Hypothalamus (tissue), 51 donors: ENCODE measurements around the gene P2RY13.

Experiments used
- DNase-seq, 51 donors: peaks; one replicate each; lab custom pipeline; 2025; lab: John Stamatoyannopoulos, UW

P2RY13 gene

DNA sequence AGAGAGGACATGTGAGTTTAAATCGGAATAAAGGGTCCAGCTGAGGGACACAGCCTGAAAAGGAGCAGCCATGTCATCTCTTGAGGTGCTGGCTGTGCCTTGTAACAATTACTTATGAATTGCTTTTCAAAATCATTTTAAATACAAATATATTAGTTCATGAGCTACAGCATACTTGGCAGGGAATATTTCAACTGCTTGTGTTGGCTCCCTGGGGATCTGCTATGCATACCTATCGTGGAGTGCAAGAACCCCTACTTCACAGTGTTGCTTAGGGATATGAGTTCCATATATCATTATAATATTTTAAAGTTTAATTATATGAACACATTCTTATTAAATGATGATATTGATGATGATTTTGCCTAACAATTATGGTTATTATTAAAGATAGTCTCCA is 31.9 kb downstream of the P2RY13 start:
- no peak for DNase-seq

DNA sequence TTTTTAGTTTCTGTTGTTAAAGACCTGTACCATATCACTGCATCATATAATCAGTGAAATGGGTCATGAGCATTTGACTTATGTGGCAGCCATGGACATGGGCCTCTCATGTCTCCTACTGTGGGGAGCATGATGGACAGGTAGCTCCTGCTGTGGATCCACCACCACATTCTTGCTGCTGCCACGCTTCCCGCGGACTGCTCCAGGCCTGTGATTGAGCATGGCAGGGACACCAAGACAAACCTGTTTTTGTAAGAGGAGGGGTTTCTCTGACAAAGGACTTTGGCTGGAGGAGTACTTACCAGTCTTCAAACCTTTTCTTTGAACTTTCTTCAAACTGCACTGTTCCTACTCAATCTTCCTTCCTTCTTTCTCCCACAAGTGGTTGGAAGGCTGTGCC is 33.1 kb downstream of the P2RY13 start:
- DNase-seq = no peak

DNA sequence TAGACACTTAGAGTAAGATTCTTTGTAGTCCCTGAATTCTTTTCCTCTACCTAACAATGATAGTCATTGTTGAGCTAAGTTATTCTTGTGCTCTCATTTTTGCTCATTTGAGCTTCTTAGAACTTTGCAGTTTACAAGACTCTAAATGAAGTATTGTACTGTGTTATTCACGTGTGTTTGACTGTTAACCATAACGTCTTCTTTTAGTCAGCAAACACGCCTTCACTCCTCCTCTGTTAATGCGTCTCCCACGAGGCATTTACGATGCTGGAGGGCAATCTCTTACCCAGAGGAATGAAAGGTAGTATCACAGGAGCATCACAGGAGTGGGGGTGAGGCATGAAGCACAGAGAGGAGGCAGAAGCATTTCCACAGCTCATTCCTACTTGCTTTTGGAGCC is 36.2 kb downstream of the P2RY13 start:
- DNase-seq = peak in 1 of 51 donors; percentile 13

DNA sequence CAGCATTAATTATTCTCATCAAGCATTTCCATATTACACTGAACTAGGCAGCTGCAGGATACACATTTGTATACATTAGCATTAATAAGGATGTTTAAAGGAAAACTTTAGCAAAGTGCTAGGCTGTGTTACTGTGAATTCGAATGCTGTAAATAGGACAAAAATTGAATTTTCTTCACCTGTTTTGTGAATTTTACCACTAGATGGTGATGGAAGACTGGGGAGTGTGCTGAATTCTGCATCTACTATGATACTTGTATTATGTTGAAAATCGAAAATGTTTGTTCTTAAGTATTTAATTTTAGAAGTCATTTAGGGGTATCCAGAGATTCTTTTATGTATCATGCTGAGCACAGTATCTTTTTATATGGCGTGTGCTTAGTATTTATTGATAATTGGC is 38.7 kb downstream of the P2RY13 start:
- peak in 1 of 51 donors; percentile 27 for DNase-seq

DNA sequence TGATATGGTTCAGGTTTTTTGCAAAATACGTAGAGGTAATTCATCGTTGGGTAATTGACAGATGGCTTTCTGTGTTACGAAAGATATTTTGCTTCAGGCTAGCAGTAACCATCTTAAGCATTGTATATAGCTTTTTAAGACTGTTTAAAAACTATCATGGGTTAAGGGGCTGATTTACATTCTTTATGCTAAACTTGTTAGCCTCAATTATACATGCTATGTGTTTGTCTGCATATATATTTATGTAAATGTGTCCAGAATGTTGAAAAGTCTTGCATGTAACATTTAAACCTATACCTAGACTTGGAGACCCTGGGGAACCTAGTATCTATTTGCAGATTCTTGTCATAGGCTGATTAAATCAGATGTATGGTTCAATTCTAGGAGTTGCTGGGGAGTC is 39.9 kb downstream of the P2RY13 start:
- DNase-seq = no peak

DNA sequence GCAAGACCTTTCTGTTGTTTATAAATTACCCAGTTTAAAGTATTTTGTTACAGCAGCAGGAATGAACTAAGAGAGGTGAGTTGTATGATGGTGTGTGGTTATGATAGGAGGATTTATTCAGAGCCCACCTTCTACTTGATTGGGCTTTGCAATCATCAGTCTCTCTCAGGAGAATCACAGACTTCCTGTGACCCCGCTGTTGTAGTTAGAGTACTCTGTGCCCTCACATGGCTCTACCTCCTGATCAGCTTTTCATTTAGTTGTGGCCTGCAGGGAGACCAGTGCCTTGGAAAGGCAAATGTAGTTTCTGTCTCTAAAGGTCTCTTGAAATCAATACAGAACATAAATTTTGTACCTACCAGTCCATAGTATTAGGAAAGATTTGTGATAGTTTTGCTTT is 43.4 kb downstream of the P2RY13 start:
- DNase-seq = no peak

DNA sequence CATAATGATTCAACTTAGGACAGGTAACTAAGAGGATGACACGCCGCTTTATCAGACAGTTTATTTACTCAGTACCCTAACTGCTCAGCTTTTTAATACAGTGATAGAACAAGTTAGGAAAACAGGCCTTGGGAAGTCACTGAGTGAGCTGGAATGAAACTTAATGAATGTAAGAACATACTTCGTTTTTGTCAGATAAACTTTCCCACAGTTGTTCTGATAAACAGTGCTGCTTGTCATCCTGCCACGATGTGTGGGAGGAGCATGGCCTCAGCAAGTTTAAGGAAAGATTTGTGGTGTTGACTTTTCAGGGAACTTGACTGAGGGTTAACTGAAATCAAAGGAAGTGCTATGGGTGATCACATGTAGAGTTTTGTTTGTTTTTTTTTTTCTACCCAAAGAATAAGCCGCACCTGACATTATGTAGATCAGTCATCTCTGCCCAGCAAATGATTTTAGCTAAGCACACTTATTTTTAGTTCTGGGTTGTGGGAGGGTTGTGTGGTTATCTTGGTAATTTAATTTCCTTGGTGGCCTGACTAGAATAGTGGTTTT is 45.4 kb downstream of the P2RY13 start:
- DNase-seq = no peak

DNA sequence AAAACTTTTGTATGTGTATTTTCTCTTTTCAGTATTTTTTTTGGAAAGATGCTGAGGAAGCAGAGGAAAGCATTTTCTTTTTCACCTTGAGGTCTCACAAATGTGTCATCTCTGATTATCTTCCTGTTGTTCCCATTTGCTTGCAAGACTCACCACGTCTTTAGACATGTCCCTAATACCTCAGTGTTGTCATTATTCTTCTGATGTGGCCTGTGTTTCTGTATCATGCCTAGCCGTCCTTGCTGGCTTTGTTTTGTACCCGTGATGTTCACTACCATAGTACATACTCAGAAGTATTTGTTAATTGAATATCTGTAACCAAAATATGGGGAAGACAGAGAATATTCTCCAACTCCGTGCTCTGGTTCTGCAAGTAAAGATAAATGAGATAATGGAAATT is 46.0 kb downstream of the P2RY13 start:
- no peak for DNase-seq

DNA sequence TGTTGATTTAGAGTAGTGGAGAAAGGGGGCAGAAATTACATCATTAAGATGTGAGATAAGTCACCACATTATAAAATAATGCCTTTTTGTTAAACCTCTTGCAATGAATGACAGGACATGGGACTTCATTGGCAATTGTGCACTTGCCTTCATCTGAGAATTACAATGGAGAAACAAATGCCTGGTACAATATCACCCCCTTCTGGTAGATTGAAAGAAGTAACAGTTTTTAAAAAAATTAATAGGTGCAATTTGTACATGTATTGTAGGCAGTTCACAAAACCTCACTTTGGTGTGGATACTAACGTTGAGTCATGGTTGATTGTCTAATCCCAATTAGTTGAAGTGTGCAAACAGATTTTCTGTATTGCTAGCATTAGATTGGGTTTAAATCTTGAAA is 46.4 kb downstream of the P2RY13 start:
- DNase-seq = peak in 1 of 51 donors; percentile 66

DNA sequence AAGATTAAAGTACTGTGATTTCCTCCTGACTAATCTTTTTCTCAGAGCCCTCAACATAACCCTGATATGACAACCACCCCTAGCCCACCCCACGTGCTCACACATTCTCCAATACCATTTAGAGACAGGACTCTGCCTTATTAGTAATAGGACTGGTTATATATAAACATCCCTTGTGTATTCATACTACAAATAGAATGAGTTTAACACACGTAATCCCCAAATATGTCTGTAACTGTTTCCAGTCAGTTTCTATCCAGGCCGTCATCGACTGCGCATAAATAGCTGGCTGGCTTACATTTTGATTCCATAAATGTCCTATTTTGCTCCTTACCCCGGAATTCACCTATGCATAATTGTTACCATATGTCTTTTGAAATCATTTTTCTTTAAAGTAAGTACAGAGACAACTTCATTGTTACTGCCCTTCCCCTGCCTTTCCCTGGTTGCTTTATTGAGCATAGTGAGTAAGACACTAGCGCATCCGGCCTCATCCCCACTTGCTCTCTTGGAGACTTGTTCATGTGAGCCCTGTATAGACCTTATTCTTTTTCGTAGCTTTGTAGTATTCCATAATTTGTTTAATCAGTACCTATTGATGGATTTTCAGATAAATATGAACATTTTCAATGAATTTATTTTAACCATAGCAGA is 47.6 kb downstream of the P2RY13 start:
- DNase-seq = no peak

DNA sequence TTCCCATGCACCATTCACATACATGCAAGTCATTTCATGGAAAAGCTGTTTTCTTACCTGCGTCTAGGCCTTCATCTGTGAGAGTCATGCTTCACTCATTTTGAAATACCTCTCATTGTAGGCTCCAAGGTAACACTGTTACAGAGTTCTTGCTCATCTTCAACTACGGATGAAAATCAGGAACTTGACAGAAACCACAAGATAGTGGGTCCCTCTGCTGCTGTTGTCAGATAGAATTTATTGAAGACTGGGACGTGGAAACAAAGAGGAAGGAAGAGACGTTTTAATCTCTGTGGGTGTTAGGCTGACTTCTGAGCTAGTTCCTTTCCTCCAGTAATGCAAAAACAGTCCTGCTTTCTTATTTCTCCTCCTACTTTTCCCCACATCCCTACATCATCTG is 51.1 kb downstream of the P2RY13 start, which contains the start of gene P2RY14:
TSS of gene P2RY14 (minus strand) at position 313 of the 400 bp plus-strand sequence. CDS start 64,226 bp downstream, outside the sequence.
- no peak for DNase-seq

DNA sequence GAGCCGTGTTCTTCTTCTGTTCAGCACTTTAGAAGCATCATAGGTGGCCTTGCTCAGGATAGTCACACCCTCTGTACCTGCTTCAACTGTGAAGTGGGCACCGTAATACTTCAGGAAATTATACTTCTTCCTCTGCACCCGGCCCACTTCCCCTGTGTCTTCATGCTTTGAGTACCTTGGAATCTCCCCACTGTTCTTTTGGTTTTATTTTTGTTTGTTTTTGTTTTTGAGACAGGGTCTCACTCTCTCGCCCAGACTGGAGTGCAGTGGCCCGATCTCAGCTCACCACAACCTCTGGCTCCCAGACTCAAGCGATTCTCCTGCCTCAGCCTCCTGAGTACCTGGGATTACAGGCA is 52.7 kb downstream of the P2RY13 start:
- no peak for DNase-seq
